Esophagus squamous epithelium (tissue), 4 donors: ENCODE measurements around the gene CDK5RAP2.

Source experiments
- CTCF ChIP-seq, 6 experiments: fragments of 450-650 bp in 4 of 6; fragments of 200-600 bp in 2 of 6; sonication (generic) in 2 of 6; IDR thresholded peaks; one replicate each; pipeline ENCODE4 v1.5.1; 2016 to 2019; ENCODE audit warnings: antibody characterized with exemption in 6 of 6, mild to moderate bottlenecking in 4 of 6, moderate library complexity in 4 of 6
- POLR2A ChIP-seq, 4 donors: fragments of 450-650 bp; IDR thresholded peaks; one replicate each; pipeline ENCODE4 v1.6.1; 2017; ENCODE audit warnings: antibody characterized with exemption in 4 of 4, mild to moderate bottlenecking in 4 of 4, moderate library complexity in 3 of 4

GRCh38 chr9:120555839-120556238 lies 24.1 kb downstream of the CDK5RAP2 start:
- no peak for TF ChIP-seq POLR2A (IDR thresholded peaks at IDR 0.05)
- TF ChIP-seq CTCF (IDR thresholded peaks at IDR 0.05): no peak
